GM12865 (cell line): ENCODE data around the gene MYO1F.

Experiments
- DNase-seq: peaks from one replicate; pipeline ENCODE4 v3.0.0; 2010; ENCODE audit warnings: low read depth
- H3K4me3 ChIP-seq: 2 replicates; pipeline ENCODE4 v1.5.1; 2011; ENCODE audit warnings: mild to moderate bottlenecking, low read depth, low read length, control low read depth
- TF ChIP-seq, protein P1 (sequence below): IDR thresholded peaks from 2 replicates; pipeline ENCODE4 v1.5.1; 2011; ENCODE audit warnings: low read length, control low read depth, low read depth, inconsistent platforms; ENCODE audit not compliant: insufficient read depth; ENCODE audit errors: missing control alignments

Gene MYO1F

DNA sequence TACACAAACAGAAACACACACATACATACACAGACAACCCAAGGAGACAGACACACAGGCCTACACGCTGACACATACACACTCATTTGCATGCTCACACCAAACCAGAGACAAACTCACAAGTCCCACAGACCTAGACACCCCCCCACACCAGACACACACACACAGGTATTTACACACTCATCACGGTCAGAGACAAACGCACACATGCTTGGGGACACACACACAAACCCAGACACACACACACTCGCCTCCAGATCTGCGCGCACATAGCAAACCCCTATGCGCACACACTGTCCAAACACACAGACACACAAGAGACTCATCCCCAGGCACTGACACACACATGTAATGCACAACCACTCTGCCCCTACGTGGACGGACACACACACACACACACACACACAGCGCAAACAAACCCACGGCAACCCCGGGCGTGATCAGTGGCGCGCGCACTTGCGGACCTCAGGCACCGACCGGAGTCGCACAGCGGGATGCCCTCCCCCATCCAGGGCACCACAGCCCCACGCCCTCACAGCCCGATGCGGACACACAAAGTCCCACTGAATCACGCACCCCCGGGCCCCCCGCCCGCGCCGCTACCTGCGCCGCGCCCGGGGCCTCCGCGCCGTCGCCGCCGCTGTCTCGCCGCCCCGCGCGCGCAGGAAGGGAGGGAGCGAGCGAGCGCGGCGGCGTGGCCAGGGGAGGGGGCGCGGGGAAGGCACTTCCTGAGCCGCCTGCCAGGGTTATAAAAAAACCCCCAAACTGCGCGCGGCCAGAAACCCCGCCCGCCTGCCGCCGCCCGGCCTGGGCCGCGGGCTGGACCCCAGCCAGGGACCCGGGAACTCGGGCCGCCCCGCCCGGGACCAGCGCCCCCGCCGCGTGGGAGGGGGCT is 33.0 kb upstream of the MYO1F start, which contains the start of gene ADAMTS10:
TSS of gene ADAMTS10 (minus strand) at position 675 of the 895 bp plus-strand sequence. CDS start 5,005 bp downstream, outside the sequence.
- H3K4me3 ChIP-seq: no peak within 1 kb of the TSS
- DNase-seq: no peak
- TF ChIP-seq, protein P1, sequence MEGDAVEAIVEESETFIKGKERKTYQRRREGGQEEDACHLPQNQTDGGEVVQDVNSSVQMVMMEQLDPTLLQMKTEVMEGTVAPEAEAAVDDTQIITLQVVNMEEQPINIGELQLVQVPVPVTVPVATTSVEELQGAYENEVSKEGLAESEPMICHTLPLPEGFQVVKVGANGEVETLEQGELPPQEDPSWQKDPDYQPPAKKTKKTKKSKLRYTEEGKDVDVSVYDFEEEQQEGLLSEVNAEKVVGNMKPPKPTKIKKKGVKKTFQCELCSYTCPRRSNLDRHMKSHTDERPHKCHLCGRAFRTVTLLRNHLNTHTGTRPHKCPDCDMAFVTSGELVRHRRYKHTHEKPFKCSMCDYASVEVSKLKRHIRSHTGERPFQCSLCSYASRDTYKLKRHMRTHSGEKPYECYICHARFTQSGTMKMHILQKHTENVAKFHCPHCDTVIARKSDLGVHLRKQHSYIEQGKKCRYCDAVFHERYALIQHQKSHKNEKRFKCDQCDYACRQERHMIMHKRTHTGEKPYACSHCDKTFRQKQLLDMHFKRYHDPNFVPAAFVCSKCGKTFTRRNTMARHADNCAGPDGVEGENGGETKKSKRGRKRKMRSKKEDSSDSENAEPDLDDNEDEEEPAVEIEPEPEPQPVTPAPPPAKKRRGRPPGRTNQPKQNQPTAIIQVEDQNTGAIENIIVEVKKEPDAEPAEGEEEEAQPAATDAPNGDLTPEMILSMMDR: no peak

DNA sequence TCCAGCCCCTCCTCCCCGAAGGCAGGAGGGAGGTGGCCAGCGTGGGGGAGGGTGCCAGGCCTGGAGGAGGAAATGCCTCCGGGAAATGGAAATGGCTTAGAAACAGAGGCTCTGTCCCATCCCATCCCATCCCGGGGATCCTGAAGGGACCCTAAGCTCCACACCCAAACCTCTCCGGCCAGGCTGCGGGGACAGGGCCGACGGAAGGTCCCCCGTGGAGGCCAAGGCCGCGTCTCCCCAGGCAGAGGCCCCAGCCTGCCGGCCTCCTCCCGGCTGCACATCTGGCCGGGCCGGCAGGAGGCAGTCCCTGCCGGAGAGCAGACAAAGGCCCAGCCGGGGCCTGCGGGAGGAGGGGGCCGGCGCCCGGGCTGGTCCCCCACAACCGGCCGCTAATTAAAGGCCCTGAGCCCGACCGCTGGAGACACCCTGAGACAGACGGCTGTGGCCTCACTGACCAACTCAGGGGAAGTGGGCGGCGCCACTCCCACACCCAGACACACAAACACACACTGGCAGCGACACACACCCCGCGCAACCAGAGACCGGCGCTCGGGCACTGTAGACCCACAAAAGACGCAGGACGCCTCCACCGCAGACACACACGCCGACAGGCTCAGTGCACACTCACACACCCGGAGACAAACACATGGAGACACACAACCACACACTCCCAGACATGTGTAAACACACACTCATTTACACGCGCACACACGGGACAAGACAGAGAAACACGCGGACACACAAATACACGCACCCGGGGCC is 32.2 kb upstream of the MYO1F start:
- H3K4me3 ChIP-seq: no peak overlapping the region
- TF ChIP-seq, protein P1: no peak
- no peak for DNase-seq

DNA sequence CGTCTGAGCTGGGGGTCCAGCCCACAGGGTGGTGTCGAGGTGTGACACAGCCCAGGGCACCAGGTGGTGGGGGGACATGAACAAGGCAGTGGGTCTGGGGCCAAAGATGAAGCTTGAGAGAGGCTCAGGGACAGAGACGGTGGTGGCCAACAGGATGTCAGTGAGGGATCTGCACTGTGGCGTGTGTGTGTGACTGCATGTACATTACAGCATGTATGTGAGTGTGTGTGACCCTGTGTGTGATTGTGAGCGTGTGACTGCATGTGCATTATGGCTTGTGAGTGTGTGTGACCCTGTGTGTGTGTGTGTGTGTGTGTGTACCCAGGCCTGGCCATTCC is 31.7 kb upstream of the MYO1F start:
- no peak overlapping the region for H3K4me3 ChIP-seq
- no peak for DNase-seq
- TF ChIP-seq, protein P1: no peak

DNA sequence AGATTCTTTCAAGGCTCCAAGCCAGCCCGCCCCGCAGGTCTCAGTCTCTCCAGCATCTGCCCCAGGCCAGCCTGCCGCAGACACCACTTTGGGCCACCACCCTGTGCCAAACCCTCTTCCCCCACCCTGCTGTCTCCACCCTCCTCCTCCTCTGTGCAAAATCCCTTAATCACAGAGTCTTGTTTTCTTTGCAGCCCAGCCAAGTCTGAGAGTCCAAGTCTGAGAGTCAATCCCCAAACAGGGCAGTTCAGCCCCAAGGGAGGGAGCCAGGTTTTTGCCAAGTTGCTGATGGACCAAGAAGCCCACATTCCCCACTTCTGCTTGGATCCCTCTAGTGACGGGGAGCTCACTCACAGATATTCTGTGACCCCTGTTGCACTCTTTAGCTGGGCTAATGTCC is 30.1 kb upstream of the MYO1F start:
- no peak for DNase-seq
- TF ChIP-seq, protein P1: no peak
- no peak overlapping the region for H3K4me3 ChIP-seq

- no peak overlapping the region for H3K4me3 ChIP-seq
- DNase-seq: no peak
- TF ChIP-seq, protein P1: no peak
These were observed 28.3 kb upstream of the MYO1F start for GRCh38 chr19:8605514-8605913.

- H3K4me3 ChIP-seq: no peak overlapping the region
- TF ChIP-seq, protein P1: no peak
- DNase-seq: no peak
These were observed 24.6 kb upstream of the MYO1F start for GRCh38 chr19:8601796-8602195.
